ENCODE measurements around the gene GSC2.

Gene GSC2

DNA sequence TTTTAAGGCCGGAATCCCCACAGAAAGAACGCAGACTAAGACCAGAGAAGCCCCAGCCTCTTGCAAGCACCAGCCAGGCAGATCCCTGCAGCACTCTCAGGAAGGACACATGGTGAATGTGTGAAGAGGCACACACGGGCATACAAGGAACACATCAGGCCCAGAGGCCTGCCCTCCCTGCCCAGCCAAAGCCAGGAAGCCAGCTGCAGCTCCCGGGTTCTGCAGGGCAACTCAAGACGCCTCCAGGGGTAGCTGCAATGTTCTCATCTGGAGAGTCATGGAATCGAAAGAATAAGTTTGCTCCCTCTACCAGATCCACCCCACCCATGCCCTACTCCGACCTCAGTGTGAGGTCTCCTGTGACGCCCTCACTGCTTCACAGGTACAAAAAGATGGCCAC lies 30.1 kb downstream of the GSC2 start:
- DNase-seq (ENCODE audit: low read depth), result no peak

DNA sequence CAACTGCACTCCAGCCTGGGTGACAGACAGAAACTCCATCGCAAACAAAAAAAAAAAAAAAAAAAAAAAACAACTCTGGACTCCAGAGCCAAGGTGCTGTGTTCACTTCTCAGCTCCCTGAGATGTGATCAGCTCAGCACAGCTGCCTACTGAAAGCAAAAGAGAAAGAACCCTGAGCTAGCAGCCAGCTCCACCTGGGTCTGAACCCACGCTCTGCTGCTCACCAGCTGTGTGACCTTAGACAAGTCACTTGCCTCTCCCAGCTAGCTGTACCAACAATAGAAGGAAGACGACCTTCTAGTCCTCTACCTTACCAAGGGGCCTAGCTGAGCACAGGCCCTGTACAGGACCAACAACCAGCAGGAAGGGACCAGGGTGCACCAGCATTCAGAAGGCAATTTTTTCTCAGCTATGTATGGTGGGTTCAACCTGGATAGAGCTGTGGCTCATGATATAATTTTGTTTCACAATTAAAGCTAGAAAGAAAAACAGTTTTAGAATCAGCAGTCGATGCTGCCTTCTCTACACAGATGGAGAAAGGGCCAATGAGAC lies 31.7 kb downstream of the GSC2 start:
- DNase-seq (ENCODE audit: low read depth), result no peak

DNA sequence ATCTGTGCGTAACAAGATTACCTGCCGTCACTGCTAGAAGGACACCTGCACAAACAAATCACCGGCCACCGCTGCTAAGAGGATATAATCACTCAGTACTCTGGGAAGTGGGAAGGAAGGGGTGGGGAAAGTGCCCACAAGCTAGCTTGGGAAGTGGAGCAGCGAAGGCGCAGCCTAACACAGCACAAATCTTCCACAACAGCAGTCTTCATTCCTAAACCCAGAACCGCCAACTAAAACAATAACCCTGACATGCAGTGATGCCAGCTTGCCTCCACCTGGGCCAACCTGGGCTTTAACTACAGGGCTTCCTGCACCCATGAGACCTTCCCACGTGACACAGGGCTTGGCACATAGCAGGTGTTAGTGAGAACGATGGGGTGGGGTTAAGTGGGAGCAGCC lies 33.0 kb downstream of the GSC2 start:
- DNase-seq (ENCODE audit: low read depth), result no peak

DNA sequence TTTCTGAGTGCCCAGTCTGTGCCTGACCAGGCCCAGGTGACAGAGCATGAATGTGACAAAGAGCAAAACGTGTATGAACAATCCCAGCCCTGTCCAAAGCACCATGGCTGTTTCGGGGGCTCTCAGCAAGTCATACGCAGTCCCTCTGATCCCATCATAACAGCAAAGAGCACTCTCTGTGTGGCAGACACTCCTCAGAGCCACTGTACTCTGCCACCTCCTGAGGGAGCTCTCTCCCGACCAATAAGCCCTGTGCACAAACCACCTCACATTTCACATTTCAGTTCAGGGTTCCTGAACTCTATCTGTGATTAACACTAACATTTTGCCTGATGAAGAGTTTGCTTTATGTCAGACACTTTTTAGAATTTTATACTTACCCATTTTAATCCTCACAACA lies 34.5 kb downstream of the GSC2 start:
- DNase-seq (ENCODE audit: low read depth), result no peak

DNA sequence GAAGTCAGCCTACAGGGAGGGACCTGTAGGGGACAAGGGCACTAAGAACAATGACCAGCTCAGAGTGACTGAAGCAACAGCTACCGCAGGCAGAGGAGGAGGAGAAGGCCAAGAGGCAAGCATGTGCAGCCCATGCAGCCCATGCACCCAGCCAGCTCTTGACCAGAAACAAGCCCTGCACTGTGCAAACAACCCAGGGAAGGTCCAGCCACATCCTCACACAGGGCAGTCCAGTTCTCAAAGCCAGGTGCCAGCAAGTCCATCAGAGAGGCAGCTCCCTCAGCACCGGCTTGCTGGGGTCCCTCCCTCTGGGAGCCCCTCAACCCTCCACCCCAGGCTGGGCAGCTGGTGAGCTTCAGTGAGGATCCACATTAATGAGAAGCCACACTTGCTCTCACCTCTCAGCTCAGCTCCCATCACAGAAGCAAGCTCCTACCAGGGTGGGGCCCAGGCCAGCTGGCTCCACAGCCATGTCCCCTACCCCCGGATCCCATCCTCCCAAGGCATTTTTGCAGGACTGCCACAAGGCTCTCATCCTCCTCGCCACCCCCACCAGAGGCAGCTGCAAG lies 35.0 kb downstream of the GSC2 start:
- no peak for DNase-seq (ENCODE audit: low read depth)

DNA sequence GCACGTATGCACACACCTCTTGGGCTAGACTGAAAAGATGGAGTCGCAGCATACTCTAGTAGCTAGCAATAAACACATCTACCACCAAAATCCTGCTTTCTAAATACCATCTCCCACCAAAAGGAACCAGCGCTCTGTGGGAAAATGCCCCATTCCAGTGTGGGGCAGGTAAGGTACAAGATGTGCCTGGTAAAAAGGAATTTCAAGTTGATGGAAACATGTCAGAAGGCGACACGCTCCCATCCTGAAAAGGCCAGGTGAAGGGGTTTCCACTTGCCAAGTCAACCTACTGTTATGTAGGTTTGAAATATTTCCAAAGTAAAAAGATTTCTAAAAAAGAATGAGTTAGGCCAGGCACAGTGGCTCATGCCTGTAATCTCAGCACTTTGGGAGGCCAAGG lies 36.7 kb downstream of the GSC2 start:
- no peak for DNase-seq (ENCODE audit: low read depth)

DNA sequence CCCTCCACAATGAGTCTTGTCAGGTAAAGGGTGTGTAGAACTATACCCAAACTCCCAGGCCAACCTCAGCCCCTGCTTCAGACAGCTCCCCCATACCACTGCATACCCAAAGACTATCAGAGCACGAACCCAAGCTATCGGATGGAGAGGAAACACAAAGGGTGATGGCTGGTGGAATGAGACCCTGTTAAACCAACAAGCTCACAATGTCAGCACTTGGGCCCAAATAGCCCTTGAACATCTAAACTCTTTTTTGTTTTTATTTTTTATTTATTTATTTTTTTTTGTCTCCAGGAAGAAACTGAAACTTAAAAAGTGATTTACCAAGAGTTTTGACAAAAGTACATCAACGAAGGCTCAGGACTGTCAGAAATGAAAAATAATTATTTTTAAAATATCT lies 38.5 kb downstream of the GSC2 start:
- DNase-seq (ENCODE audit: low read depth), result no peak

DNA sequence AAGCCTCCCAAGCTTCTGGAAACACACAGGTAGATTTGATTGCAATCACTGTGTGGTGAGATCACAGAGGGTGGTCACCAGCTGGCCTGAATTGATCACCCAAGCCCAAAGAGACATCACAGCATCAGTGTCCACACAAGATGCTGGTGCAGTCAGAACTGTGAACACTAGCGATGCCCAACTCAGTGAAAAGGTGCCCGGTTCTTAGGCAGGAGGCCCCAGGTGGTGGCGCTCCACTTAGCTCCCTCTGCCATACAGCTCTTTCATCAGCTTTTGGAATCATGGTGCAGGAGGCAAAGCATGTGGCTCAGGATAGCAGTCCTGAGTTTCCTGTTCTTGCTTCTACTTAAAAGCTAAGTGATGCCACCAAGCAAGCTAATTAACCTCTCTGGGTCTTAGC lies 39.0 kb downstream of the GSC2 start:
- no peak for DNase-seq (ENCODE audit: low read depth)

DNA sequence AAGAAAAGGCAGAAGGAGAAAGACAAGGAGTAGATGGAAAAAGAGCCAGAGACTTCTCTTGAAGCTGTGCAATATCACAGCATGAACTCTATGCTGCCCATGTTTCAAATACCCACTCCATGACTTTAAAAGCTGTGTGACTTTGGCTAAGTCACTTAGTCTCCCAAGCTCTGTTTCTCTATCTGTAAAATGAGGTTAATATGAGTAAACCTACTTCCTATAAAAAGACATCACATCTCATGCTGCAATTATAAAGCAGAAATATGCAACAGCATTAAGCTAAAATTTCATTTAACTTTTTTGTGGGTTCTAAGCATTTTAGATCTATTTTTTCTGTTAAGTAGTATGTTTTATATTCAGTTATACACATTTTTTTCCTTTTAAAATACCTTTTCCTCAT lies 39.4 kb downstream of the GSC2 start:
- DNase-seq (ENCODE audit: low read depth), result no peak

DNA sequence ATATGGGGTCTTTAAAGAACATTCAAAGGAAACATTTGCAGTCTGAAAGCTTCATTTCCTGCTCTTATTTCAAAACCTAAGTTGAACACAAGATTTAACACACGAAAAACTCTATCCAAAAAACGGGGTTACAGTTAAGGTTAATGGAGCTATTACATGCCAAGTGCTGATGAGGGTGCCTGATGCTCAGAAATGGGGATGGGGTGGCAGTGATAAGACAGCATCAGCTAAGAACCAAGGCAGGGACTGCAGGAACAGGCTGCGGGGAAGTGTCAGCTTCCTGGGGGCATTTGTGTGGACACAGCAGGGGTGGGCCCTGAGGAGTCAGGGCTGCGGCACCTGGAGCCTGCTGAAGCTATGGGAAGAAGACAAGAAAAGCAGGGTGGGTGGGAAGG lies 40.0 kb downstream of the GSC2 start:
- DNase-seq (ENCODE audit: low read depth), result no peak

DNA sequence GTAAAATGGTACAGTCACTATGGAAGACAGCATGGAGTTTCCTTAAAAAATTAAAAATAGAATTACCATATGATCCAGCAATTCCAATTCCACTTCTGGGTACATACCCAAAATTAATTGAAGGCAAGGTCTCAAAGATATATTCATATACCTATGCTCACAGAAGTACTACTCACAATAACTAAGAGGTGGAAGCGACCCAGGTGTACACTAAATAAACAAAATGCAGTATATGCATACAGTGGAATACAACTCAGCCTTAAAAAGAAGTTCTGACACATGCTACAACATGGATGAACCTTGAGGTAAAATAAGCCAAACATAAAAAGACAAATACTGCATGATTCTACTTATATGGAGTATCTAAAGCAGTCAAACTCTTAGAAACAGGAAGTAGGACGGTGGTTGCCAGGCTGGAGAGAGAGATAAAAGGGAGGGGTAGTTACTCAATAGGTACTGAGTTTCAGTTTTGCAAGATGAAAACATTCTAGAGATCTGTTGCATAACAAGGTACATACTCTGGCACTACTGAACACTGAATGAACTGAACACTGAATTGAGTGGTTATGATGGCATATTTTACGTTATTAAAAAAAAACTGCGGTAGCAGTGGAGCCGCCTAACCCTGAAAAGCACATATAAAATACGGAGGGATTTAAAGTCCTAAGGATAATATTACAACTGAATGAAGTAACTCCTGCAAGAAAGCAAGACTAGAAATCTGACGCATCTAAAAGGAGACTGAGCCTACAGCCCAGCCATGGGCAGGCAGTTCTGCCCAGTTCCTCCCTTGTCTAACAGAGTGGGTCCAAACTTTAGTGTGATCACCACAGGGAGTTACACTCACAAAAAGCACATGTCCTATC lies 40.7 kb downstream of the GSC2 start:
- peak; percentile 36 for DNase-seq (ENCODE audit: low read depth)

DNA sequence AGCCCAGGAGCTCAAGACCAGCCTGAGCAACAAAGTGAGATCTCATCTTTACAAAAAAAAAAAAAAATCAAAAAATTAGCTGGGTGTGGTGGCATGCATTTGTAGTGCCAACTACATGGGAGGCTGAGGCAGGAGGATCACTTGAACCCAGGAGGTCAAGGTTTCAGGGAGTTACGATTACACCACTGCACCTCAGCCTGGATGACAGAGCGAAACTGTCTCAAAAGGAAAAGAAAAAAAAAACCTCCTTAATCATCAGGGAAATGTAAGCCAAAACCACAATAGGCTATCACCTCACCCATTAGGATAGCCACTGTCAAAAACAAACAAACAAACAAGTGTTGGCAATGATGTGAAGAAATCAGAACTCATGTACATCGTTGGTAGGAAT lies 41.3 kb downstream of the GSC2 start:
- DNase-seq (ENCODE audit: low read depth), result no peak

DNA sequence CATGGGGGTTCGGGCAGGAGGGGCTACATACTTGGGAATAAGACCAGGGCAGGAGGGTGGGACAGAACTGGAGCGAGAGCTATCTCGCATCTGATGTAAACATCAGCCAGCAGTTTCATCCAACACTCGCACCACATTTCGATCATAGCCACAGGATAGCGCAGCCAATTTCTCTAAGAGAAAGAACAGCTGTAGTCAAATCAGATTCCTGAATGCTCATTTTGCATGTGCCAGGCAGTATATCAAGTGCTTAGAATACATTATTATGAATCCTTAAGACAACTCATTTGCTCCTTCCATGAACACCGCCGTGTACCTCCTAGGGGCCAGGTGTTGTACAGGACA lies 42.4 kb downstream of the GSC2 start:
- DNase-seq (ENCODE audit: low read depth), result no peak

DNA sequence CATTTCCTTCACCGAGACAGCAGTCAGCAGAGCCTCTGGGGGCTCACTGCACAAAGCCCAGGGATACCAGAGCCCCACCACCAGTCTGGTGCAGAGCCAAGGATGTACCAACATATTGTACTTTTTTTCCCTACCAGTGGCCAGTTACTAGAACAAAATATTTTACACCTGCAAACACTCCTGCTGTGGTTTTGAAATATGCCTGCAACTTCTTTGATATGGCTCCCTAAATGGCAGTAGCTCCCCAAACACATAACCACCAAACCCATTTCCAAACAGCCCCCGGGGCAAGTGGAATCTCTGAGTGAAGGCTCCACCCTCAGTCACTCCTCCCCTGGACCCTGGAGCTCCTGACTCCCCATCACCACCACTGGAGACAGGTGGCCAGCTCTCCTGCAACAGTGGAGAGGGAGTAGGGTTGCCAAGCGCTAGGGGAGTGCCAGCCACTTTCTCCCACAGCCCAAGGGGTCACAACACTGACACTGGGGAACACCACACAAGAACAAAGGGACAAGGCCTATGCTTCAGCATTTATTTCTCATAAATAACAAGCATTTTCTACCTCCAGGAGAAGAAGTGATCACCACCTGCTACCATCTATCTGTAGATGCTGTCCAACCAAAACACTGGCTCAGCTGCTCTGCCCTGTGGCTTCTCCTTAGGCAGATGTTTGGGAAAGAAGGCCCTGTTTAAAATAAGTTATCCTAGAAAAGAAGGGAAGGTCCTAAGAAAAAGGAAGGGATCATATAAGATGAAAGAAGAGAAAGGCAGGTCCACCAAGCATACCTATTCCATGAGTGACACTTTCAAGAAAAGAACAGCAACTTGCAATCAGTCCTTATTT lies 43.0 kb downstream of the GSC2 start:
- no peak for DNase-seq (ENCODE audit: low read depth)

DNA sequence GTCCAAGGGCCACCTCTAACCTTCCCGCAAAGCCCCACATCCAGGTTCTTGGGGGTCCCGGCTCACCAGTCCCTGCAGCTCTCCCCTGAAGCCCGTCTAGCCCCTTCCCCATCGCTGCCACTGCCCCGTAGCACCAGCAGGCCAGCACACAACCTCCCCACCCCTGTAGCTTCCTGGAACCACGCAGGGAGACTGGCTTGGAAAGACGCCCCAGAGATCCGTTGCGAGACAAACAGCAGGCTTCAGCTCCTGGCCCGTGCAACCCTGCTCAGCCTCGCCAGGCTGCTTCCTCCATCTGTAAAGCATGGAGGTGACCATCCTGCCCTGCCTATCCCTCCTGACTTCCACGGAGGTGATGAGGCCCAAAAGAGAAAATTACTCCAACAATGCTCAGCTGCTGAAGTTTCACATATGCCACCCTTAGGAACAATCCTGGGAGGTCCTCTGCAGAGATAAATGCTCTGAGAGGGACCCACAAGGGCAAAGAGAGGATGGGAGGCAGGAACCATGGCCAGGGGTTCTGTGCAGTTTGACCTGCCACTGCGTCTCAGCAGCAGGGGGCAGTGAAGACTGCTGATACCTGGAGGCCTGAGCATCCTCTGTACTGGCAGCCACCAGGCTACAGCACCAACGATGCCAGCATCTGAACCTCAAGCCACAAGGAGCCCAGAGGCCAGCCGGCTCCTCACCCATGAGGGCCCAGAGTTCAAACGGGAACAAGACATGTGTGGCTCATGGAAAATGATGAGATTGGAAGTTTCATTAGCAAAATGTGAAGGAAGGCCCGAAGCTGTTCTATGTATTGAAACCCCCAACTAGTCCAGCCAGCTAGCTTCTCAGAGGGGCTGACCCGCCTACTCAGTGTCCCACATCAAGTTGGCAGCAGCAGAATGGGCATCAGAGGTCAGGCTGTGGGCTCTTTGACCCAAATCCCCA lies 44.0 kb downstream of the GSC2 start:
- DNase-seq (ENCODE audit: low read depth), result no peak

DNA sequence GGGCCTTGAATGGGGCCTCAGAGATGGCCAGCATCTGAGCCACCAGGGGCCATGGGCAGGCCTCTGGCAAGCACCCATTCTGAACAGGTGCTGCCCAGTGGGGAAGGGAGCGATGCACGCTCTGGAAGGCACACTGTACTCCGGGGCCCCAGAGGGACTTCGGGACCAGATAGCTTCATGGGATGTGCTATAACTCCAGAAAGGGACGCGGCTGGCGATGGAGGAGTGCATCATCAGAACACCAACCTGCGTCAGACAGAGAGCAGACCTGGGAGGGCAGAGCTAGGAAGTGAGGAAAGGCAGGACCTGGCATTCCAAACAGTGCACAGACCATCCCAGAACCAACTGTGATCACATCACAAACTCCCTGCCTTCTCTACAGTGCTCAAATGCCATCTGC lies 44.6 kb downstream of the GSC2 start:
- no peak for DNase-seq (ENCODE audit: low read depth)

DNA sequence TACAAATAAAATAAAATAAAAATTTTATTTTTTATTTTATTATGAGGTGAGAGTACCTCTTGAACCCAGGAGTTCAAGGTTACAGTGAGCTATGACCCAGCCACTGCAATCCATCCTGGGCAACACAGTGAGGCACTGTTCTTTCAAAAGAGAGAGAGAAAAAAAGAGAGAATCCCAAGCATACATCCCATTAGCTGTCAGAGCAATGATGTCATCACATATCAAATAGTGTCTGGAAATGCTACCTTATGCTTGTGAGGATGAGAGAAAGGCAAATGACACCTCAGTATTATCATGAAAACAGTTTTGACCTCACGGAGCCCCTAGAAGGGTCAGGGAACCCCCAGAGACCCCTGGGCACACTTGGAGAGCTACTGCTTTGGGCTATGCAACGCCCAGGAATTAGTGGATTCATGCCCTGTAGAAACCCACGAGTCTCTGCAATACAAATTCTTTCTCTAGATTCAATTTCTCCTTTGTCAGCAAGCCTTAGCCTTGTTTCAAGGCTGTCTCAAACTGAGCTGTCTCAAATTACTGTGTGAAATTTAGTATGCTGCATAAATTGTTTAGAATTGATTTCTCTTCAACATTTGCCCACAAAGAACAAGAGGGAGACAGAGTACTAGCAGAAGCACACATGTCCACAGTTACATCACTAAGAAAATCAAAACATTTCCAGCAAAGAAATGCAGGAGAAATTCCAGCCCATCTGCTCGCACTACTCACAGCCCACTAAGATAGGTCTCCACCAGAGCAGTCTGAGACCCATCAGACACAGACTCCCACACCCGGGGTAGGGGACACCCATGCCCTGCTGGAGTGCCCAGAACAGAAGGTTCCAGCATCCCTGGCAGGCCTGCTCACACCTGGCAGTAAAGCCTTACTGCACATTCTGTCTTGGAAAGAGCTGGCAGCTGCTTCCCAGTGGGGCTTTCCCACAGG lies 45.9 kb downstream of the GSC2 start:
- no peak for DNase-seq (ENCODE audit: low read depth)

DNA sequence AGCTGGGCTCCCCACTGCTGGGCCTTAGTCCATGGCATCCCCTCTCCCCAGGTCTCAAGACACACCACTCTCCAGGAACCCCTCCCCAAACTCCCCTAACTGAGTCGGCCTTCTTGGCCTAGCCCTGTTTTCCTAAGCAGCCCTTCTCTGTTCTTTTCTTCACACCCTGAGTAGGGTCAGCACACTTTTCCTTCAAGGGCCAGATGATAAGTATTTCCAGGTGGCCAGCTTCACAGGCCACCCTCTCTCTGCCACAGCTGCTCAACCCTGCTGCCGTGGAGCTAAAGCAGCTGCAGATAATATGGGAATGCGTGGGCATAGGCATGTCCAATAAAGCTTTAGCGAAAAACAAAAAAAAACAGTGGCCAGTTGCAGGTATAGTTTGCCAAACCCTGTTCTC lies 51.9 kb downstream of the GSC2 start:
- DNase-seq (ENCODE audit: low read depth), result no peak

DNA sequence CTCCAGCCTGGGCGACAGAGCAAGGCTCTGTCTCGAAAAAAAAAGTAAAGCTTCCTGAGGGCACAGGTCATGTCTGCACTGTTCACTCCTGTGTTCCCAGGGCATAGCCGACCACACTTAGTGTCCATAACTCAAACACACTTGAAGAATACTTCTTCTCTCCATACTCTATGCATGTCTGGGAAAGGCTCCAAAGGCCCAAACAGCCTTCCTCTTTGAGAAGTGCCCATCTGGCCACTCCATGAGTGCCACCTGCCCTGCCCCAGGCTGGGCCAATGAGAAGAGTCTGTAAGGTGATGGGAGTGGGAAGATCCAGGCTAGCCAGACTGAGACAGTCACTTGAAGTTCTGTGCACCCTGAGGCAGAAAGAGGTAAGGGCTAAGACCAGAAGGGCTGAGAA lies 52.6 kb downstream of the GSC2 start:
- no peak for DNase-seq (ENCODE audit: low read depth)

Data from ELR (cell line).